Measurements from ENCODE around the gene P4HA1. TPM values are rescaled to one million over a fixed set of nuclear protein-coding genes. Genes with fewer than 3 reads are reported as not detected.
A peak's percentile ranks its signal among the peaks of the same experiment; 100 is the strongest.

P4HA1 gene
- total and polyA plus RNA-seq, 11 donors, result 18.0 to 71.7 (median 51.0) TPM

- ATAC-seq, result no peak
- Histone ChIP-seq H3K4me3 (no peak overlapping the region), H3K36me3 (peaks cover 0 to 44% (median 39%) of the 10 kb centered on the region in 9 donors), H3K27ac (peak overlapping the region in 10 of 12 donors; percentile 24 to 94 (median 84)), H3K4me1 (peaks cover 0 to 31% (median 18%) of the 10 kb centered on the region in 12 donors), H3K27me3 (no peaks in the 10 kb centered on the region), H3K9me3 (no peaks in the 10 kb centered on the region)
- TF ChIP-seq POLR2A (IDR thresholded peaks at IDR 0.05), result no peak
- TF ChIP-seq CTCF (IDR thresholded peaks at IDR 0.05), result no peak
- 80 to 99% (median 93%) methylated on average over 3 of the region's 3 CpGs for WGBS, 4 donors
- intact Hi-C loops (cut with DNase I), result no loop called here
- no peak for DNase-seq
Observed at GRCh38 chr10:73075829-73076228, 20.8 kb downstream of the P4HA1 start.

GRCh38 chr10:73073627-73074026 lies 23.0 kb downstream of the P4HA1 start:
- Histone ChIP-seq H3K36me3 (peaks cover 0 to 61% (median 49%) of the 10 kb centered on the region in 9 donors), H3K27ac (no peak overlapping the region), H3K4me3 (no peak overlapping the region), H3K9me3 (no peaks in the 10 kb centered on the region), H3K4me1 (peaks cover 0 to 25% (median 17%) of the 10 kb centered on the region in 12 donors), H3K27me3 (no peaks in the 10 kb centered on the region)
- no peak for DNase-seq
- no peak for ATAC-seq
- intact Hi-C loops (cut with DNase I), result no loop called here
- TF ChIP-seq POLR2A (IDR thresholded peaks at IDR 0.05) (no peak), CTCF (IDR thresholded peaks at IDR 0.05) (no peak)

GRCh38 chr10:73065441-73065840 lies 31.2 kb downstream of the P4HA1 start:
- peaks cover 0 to 15% (median 8%) of the 10 kb centered on the region in 12 donors for H3K4me1 ChIP-seq
- no peak for ATAC-seq
- DNase-seq, result no peak
- no peaks in the 10 kb centered on the region for H3K27me3 ChIP-seq
- peaks cover 0 to 91% (median 71%) of the 10 kb centered on the region in 9 donors for H3K36me3 ChIP-seq
- TF ChIP-seq POLR2A (IDR thresholded peaks at IDR 0.05) (no peak), CTCF (IDR thresholded peaks at IDR 0.05) (no peak)
- no peaks in the 10 kb centered on the region for H3K9me3 ChIP-seq
- 67 to 87% (median 78%) methylated on average over 1 of the region's 1 CpG for WGBS, 4 donors
- H3K4me3 ChIP-seq, result no peak overlapping the region
- no peak overlapping the region for H3K27ac ChIP-seq
- intact Hi-C loops (cut with DNase I), result loop anchor here in 4 of 10 donors (10.0 kb wide), 1 partner anchor 701 kb away; no protein-coding TSS in a partner anchor

GRCh38 chr10:73061743-73062142 lies 34.9 kb downstream of the P4HA1 start:
- Histone ChIP-seq H3K27ac (peak overlapping the region in 5 of 12 donors; percentile 48 to 70 (median 63)), H3K4me3 (no peak overlapping the region), H3K4me1 (peaks cover 0 to 19% (median 11%) of the 10 kb centered on the region in 12 donors), H3K9me3 (no peaks in the 10 kb centered on the region), H3K36me3 (peaks cover 0 to 86% (median 61%) of the 10 kb centered on the region in 9 donors), H3K27me3 (no peaks in the 10 kb centered on the region)
- DNase-seq (no peak), ATAC-seq (peak in 3 of 4 donors; percentile 33 to 42 (median 35))
- WGBS, 4 donors, result 85 to 97% (median 93%) methylated on average over 1 of the region's 1 CpG
- intact Hi-C loops (cut with DNase I), result loop anchor here in 4 of 10 donors (10.0 kb wide), 1 partner anchor 697 kb away; no protein-coding TSS in a partner anchor
- TF ChIP-seq POLR2A (IDR thresholded peaks at IDR 0.05), result no peak
- TF ChIP-seq CTCF (IDR thresholded peaks at IDR 0.05), result no peak
